ENCODE data around the gene RDX.
"Not testable (repeated sequence)": the region's sequence is repeated elsewhere in the genome, so short reads cannot be mapped to it uniquely, and the experiment has no call there.

Gene RDX

DNA sequence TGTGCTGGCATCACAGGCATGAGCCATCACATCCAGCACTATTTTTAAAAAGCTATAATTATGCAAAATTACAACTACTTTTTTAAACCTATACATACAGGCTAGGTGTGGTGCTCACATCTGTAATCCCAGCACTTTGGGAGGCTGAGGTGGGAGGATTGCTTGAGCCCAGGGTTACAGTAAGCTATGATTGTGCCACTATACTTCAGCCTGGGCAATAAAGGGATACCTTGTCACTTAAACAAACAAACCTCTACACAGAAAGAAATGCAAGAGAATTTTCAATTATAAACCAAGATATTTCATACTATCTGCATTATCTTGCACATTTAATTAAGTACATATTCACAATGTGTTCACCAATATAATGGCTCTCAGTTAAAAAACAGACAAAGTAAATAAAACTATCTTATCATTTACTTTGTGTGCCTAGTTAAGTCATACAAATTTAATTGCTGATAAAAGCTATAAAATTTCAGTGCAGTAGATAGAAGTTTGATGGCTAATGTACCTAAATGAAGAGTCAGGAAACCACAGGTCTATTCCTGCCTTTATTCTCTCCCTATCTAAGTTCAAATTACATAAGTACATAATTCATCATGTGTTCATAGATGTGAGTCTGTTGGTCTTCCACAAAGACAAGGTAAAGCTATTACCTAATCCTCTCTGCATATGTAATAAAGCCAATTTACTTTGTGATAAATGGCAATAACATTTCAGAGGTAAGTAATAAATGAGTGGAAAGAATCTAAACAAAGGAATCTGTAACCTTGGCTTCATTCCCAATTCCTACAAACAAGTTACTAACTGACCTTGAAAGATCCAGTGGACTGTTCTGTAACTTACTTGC lies 9.0 kb upstream of the RDX start:
- DNase-seq: no peak

- no peak for DNase-seq
Observed at GRCh38 chr11:110303414-110303826, 7.0 kb upstream of the RDX start.

DNA sequence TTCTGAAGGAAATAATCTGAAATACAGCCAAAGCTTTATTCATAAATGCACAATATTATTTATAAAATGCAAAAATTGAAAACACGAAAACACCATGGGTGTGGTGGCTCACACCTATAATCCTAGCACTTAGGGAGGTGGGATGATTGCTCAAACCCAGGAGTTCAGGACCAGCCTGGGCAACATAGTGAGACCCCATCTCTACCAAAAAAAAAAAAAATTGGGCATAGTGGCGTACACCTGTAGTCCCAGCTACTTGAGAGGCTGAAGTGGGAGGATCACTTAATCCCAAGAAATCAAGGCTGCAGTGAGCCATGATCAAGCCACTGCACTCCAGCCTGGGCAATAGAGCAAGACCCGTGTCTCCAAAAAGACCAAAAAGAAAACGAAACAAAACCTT lies 5.2 kb upstream of the RDX start:
- no peak for DNase-seq

DNA sequence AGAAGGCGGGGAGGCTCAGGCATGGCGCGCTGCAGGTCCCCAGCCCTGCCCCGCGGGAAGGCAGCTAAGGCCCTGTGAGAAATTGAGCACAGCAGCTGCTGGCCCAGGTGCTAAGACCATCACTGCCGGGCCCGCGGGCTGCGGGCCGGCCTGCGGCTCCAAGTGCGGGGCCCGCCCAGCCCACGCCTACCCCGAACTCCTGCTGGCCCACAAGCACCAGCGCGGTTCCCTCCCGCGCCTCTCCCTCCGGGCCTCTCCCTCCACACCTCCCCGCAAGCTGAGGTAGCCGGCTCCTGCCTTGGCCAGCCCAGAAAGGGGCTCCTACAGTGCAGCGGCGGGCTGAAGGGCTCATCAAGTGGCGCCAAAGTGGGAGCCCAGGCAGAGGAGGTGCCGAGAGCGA lies 4.6 kb upstream of the RDX start:
- DNase-seq: no peak

GRCh38 chr11:110299006-110299785 lies 2.8 kb upstream of the RDX start:
- no peak for DNase-seq

GRCh38 chr11:110298301-110298765 lies 1.9 kb upstream of the RDX start:
- no peak for DNase-seq

DNA sequence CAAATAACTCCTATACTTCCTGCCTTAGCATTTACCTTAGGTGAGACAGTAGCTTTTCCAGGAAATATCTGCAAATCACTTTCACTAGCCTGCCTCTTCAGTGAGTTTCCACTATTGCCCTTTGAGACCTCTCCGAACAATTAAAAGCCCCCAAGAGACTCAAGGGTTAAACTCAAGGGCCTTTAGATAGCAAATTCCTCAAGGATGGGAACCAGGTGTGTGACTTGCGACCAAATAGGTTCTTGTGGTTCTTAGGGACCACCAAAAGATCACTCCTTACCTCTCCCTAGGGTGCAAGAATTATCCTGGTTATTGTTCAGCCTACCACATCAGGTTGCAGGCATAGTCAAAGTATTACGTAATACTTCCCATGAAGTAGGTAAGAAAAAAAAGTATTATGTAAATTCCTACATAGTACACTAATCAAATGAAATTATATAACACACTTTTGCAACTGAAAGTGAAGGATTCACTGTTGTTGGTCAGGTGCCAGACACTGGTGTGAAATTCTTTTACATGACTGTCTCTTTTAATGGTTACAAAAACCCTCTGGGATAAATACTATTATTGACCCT lies 1.4 kb upstream of the RDX start:
- no peak for DNase-seq

DNA sequence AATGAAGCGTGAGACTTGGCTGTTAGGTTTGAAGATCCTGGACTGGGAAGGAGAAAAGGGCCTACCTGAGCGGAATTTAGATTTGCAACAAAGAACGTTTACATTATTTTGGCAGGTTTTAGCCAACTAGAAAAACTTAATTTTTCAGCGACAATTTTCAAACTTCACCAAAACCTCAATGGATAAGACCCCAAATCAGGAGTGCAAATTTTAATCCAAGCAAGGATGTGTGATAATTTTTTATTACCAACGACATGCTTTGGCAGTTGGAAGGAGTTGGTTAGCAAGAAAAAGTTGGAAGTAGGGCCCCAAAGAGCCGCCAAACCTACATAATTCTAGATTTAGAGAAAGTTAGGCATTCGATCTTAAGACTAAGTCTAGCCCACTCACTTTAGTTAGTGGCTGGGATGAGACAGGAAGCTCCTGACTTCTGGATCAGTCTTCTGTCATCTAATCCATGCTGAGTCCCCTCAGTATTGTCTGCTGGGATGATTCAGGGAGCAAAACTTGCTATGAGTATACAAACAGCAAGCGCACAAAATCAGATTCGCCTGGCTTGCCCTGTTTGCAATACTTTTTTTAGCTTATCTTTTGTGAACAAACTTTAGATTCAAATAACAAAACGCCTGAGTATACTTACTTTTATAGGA lies 787 bp upstream of the RDX start:
- no peak for DNase-seq

- DNase-seq: peak; percentile 63
Observed at GRCh38 chr11:110295531-110296225, 736 bp downstream of the RDX start.

DNA sequence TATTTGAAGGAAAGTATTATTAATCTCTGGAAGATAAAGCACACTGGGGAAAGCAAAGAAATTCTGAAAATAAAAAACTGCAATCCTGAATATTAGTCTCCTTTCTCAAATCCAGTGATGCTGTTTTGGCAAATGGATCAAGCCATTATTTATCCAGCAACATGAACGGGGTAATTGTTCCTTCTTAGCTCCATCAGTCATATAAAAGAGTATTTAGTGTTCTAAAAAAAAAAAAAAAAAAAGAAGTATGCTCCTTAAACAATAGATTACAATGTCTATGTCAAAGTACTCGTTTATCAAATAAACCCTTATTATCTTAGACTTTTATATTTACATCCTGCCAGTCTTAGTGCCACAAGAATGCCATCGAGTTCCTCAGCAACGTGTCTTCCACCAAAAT lies 1.3 kb downstream of the RDX start:
- DNase-seq: no peak

DNA sequence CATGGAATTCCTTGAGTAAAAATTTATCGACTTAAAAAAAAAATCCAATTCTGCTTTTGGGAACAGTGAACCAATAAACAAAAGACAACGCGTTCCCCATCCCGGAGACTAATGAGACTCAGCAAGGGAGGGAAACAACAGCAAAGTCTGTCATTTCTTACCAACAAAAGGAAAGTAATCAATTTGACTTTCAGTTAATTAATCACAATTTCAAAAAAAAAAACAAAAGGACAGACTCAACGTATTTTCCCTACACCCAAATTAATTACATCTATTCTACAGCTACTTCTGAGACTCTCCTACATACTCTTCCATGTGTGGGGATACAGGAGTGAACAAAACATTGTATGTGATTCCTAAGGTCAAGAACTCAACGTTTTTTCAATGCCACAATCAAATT lies 1.9 kb downstream of the RDX start:
- no peak for DNase-seq

DNA sequence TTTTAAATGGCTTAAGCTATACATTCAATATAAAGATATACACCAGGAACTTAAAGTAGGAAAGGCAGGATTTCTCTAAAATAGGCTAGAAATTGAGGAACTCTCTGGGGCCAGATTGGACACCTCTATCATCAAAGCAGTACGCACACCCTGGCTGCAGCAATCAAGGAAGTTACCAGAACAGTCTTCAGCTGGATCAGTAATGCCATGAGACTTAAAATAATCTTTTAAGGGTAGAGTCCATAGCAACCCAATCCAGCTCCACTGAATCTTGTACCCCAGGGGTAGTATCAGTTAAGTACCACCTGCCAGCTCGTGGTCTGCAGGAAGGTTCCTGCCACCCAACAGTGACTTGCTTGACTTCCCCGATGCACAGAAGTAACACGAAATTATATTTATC lies 3.0 kb downstream of the RDX start:
- DNase-seq: no peak

- DNase-seq: not testable (repeated sequence)
Observed at GRCh38 chr11:110292146-110292545, 4.3 kb downstream of the RDX start.

GRCh38 chr11:110290591-110291334 lies 5.7 kb downstream of the RDX start:
- DNase-seq: no peak

GRCh38 chr11:110289472-110289871 lies 6.9 kb downstream of the RDX start:
- no peak for DNase-seq

DNA sequence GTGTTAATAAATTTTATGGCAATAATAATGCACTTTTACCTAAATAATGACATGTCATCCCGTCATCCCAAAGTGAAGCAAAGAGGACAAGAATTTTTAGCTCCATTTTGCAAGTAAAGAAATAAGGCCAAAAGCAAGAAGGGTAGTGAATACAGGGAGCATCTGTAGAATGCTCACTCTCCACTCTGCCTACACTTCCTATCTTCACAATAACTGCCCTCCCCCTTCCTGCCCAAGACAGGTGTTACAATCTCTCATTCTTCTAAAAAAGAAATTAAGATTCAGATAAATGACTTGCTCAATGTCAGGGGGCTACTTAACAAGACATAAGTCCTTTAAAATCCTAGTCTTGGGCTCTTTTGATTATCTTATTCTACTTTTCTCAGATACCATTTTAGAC lies 8.9 kb downstream of the RDX start:
- no peak for DNase-seq

- DNase-seq: no peak
Observed at GRCh38 chr11:110286298-110287040, 9.9 kb downstream of the RDX start.

DNA sequence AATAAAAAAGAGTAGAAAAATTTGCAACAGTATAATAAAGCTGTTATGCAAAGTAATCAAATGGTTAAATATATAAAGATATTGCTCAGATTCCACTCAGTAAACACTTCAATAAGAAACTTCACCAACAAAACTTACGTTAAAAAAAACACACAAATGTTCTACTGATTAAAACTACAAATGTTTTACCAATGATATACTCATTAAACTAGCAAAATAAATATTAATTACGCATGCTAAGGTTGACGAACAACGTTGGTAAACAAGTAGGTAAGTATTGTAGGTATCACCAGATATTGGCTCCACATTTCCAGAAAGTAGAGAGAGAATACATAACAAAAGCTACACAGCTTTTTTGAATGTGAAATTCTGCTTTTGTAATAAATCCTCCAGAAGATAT lies 12.6 kb downstream of the RDX start:
- DNase-seq: no peak

DNA sequence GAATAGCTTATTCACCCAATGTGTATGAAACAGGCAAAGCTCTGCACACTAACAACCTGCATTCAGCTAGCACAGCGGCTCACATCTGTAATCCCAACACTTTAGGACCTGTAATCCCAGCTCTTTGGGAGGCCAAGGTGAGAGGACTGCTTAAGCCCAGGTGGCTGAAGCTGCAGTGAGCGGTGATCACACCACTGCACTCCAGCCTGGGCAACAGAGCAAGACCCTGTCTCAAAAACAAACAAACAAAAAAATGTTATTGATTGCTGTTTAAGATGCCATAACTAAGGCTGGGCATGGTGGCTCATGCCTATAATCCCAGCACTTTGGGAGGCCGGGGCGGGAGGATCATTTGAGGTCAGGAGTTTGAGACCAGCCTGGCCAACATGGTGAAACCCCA lies 15.8 kb downstream of the RDX start:
- not testable (repeated sequence) for DNase-seq

DNA sequence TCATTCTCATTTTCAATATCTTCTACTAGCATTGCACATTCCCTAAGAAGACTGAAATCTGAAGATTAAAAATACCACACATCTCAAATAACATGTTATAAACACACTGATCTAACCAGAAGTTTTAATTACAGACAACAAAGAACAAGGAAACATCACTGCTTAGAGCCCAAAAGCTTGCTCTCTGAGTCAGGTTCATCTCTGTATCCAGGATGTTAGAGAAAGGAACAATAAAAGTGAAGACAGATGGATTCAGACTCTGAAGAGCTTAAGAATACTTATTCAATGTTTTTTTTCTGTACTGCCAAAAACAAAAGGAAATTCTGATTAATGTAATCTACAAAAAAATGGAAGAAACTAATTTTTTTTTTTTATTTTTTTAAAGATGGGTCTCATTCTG lies 16.5 kb downstream of the RDX start:
- DNase-seq: no peak

DNA sequence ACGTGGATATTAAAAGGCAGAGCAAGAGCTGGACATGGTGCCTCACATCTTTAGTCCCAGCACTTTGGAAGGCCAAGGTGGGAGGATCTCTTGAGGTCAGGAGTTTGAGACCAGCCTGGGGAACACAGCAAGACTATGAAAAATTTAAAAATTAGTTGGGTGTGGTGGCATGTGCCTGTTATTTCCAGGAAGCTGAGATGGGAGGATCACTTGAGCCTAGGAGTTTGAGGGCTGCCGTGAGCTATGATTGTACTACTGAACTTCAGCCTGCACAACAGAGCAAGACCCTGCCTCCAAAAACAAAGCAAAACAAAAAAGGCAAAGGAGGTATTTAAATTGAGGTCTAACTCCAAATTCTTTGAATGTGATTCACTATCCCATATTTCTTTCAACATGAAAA lies 23.5 kb downstream of the RDX start:
- DNase-seq: no peak
